Ishikawa (cell line): ENCODE data around the gene PPM1J.

ENCODE experiments used
- CEBPB ChIP-seq: IDR thresholded peaks from 2 replicates; pipeline ENCODE4 v1.6.1; 2012
- CREB1 ChIP-seq: IDR thresholded peaks from 2 replicates; pipeline ENCODE4 v1.6.1; 2012; ENCODE audit warnings: low read depth
- EGR1 ChIP-seq: IDR thresholded peaks from 2 replicates; pipeline ENCODE4 v1.6.1; 2012
- EP300 ChIP-seq: IDR thresholded peaks from 2 replicates; pipeline ENCODE4 v1.6.1; 2012; ENCODE audit warnings: borderline replicate concordance
- MAX ChIP-seq: IDR thresholded peaks from 2 replicates; pipeline ENCODE4 v1.6.1; 2012
- NFIC ChIP-seq: IDR thresholded peaks from 2 replicates; pipeline ENCODE4 v1.6.1; 2012
- RAD21 ChIP-seq: IDR thresholded peaks from 2 replicates; pipeline ENCODE4 v1.6.1; 2012; ENCODE audit warnings: low read depth
- REST ChIP-seq: IDR thresholded peaks from 2 replicates; pipeline ENCODE4 v1.6.1; 2012; ENCODE audit warnings: low read depth, mild to moderate bottlenecking
- TAF1 ChIP-seq: IDR thresholded peaks from 2 replicates; pipeline ENCODE4 v1.6.1; 2012; ENCODE audit warnings: low read depth, mild to moderate bottlenecking
- TCF12 ChIP-seq: IDR thresholded peaks from 2 replicates; pipeline ENCODE4 v1.6.1; 2012; ENCODE audit warnings: low read depth
- TEAD4 ChIP-seq: IDR thresholded peaks from 2 replicates; pipeline ENCODE4 v1.6.1; 2012
- YY1 ChIP-seq: IDR thresholded peaks from 2 replicates; pipeline ENCODE4 v1.6.1; 2012; ENCODE audit warnings: low read depth

GRCh38 chr1:112737573-112737972, 22.4 kb upstream of the PPM1J start:
- TF ChIP-seq NFIC = no peak
- TF ChIP-seq EGR1 = no peak
- TF ChIP-seq MAX = no peak
- no peak for TF ChIP-seq TEAD4
- no peak for TF ChIP-seq EP300
- peak; percentile 41 for TF ChIP-seq RAD21
- no peak for TF ChIP-seq TAF1
- no peak for TF ChIP-seq CREB1
- TF ChIP-seq TCF12 = no peak
- no peak for TF ChIP-seq YY1
- TF ChIP-seq REST = no peak
- no peak for TF ChIP-seq CEBPB
